ENCODE results near the gene GPHB5. TPM values are rescaled to one million over a fixed set of nuclear protein-coding genes. Genes with fewer than 3 reads are reported as not detected.

The GPHB5 gene
- total RNA-seq, 2 donors from 2014 or later: not detected

DNA sequence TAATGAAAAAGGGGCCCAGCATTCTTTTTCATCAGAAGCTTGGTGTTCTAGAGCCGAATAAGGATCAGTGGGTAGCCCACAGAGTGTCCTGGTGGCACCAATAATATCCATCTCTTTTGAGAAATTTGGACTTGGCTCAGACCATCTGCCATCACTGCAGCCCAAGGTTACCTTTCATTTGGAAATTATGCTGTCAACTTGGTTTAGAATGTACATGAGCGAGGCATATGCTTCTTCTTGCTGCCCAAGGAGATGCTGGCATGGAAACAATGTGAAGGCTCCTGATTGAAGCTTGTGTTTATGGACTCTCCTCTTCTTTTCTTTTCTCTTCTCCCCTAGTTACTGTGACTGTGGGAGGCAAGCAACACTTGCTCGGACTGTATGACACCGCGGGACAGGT is 50.0 kb downstream of the GPHB5 start:
- no peaks in the 10 kb centered on the region for H3K36me3 ChIP-seq
- H3K9ac ChIP-seq (ENCODE audit: low read depth in 2 of 2, low read length in 2 of 2): no peak overlapping the region
- H3K9me3 ChIP-seq: no peaks in the 10 kb centered on the region
- H3K4me1 ChIP-seq: no peaks in the 10 kb centered on the region
- no peak overlapping the region for H3K4me3 ChIP-seq
- intact Hi-C loops (cut with DNase I): no loop called here
- no peak for TF ChIP-seq CTCF (IDR thresholded peaks at IDR 0.05)
- DNase-seq: no peak
- no peak overlapping the region for H3K27ac ChIP-seq
- H3K27me3 ChIP-seq: no peaks in the 10 kb centered on the region

- no peak for TF ChIP-seq CTCF (IDR thresholded peaks at IDR 0.05)
- Histone ChIP-seq H3K4me3 (no peak overlapping the region), H3K27ac (no peak overlapping the region), H3K9me3 (no peaks in the 10 kb centered on the region), H3K36me3 (no peaks in the 10 kb centered on the region), H3K4me1 (no peaks in the 10 kb centered on the region), H3K27me3 (no peaks in the 10 kb centered on the region), H3K9ac (ENCODE audit: low read depth in 2 of 2, low read length in 2 of 2) (no peak overlapping the region)
- no peak for DNase-seq
- intact Hi-C loops (cut with DNase I): no loop called here
Measured at GRCh38 chr14:63267171-63267570, 51.6 kb downstream of the GPHB5 start.

- no peak overlapping the region for H3K27ac ChIP-seq
- H3K9ac ChIP-seq (ENCODE audit: low read depth in 2 of 2, low read length in 2 of 2): no peak overlapping the region
- intact Hi-C loops (cut with DNase I): no loop called here
- no peaks in the 10 kb centered on the region for H3K9me3 ChIP-seq
- no peaks in the 10 kb centered on the region for H3K27me3 ChIP-seq
- no peaks in the 10 kb centered on the region for H3K4me1 ChIP-seq
- no peak for DNase-seq
- no peaks in the 10 kb centered on the region for H3K36me3 ChIP-seq
- no peak for TF ChIP-seq CTCF (IDR thresholded peaks at IDR 0.05)
- no peak overlapping the region for H3K4me3 ChIP-seq
Measured at GRCh38 chr14:63266106-63266505, 52.6 kb downstream of the GPHB5 start.

Other genes starting within 250 kb of the GPHB5 start
- 1 to 10 TPM; 3.0 to 7.6 TPM for gene RHOJ, start 114.5 kb downstream of the GPHB5 start, total RNA-seq
- 10 to 100 TPM; 58.0 to 62.7 TPM for gene PPP2R5E, start 224.4 kb upstream of the GPHB5 start, total RNA-seq